Left lung (tissue), 10 donors: Measurements from ENCODE around the gene THBS4. TPM values are rescaled to one million over a fixed set of nuclear protein-coding genes. Genes with fewer than 3 reads are reported as not detected.

Experiments
- ATAC-seq: fragments of 200-7000 bp; cut with Tn5 transposase; one replicate; pipeline ENCODE4 v1.9.1; 2020; ENCODE audit warnings: moderate library complexity
- DNase-seq, 4 donors: peaks; one replicate each; pipeline ENCODE4 v3.0.0-alpha.2; 2013 to 2020
- H3K27ac ChIP-seq, 2 donors: fragments of 200-600 bp; sonication (generic) in 1 of 2; one replicate each; pipeline versions ENCODE4 v1.5.0 to v1.8.0; 2020 to 2021
- H3K27me3 ChIP-seq, 2 donors: fragments of 200-600 bp; sonication (generic) in 1 of 2; one replicate each; pipeline versions ENCODE4 v1.5.0 to v1.8.0; 2020 to 2021
- H3K36me3 ChIP-seq, 2 donors: fragments of 200-600 bp; sonication (generic) in 1 of 2; one replicate each; pipeline versions ENCODE4 v1.5.0 to v1.8.0; 2020 to 2021
- H3K4me1 ChIP-seq, 2 donors: fragments of 200-600 bp; one replicate each; pipeline ENCODE4 v1.8.0; 2021
- H3K4me3 ChIP-seq, 2 donors: fragments of 200-600 bp; sonication (generic) in 1 of 2; one replicate each; pipeline versions ENCODE4 v1.5.0 to v1.8.0; 2020 to 2021; ENCODE audit warnings: mild to moderate bottlenecking in 1 of 2
- H3K9me3 ChIP-seq, 2 donors: fragments of 200-600 bp; sonication (generic) in 1 of 2; one replicate each; pipeline versions ENCODE4 v1.5.0 to v1.8.0; 2020 to 2021
- CTCF ChIP-seq, 2 donors: fragments of 200-600 bp; sonication (generic) in 1 of 2; IDR thresholded peaks; one replicate each; pipeline versions ENCODE4 v1.5.0 to v1.8.0; 2021; ENCODE audit warnings: antibody characterized with exemption in 2 of 2
- intact Hi-C, 2 donors: fragments of 100-400 bp; cut with DNase I; formaldehyde crosslinking; loops; one replicate each; pipeline versions ENCODE4 v1.11.2 to v1.14.2; 2022
- polyA plus RNA-seq, 6 donors: library from polyadenylated mRNA; unstranded; fragments of 120-200 nt; gene quantifications; one replicate each; pipeline ENCODE4 v1.2.1, GENCODE V29; 2013; ENCODE audit not compliant: insufficient read length in 6 of 6
- total RNA-seq, 2 donors: library from RNA; stranded (reverse); fragmentation: NEBNext Ultra II Directional; extraction: Animal tissue kit (Norgen Biotek cat#: 25700); gene quantifications; one replicate each; pipeline ENCODE4 v1.2.1, GENCODE V29; 2021
- donor health status: DM: no; HTN: yes; CAD: no.
- donor health status: DM: no; HTN: no; CAD: no.

Gene THBS4
- total and polyA plus RNA-seq, 8 donors, result 3.3 to 11.5 (median 5.9) TPM

GRCh38 chr5:80055491-80056170, 20.5 kb downstream of the THBS4 start:
- DNase-seq (peak in 3 of 4 donors; percentile 52 to 67 (median 55)), ATAC-seq (peak; percentile 91)

GRCh38 chr5:80057099-80057498, 22.0 kb downstream of the THBS4 start:
- TF ChIP-seq CTCF (IDR thresholded peaks at IDR 0.05), result no peak
- Histone ChIP-seq H3K4me3 (no peak overlapping the region), H3K36me3 (no peaks in the 10 kb centered on the region), H3K9me3 (no peaks in the 10 kb centered on the region), H3K4me1 (no peaks in the 10 kb centered on the region), H3K27me3 (no peaks in the 10 kb centered on the region), H3K27ac (no peak overlapping the region)
- ATAC-seq, result no peak
- no peak for DNase-seq
- intact Hi-C loops, result no loop called here

More at GRCh38 chr5:80055491-80056170, 20.5 kb downstream of the THBS4 start:
- Histone ChIP-seq H3K4me1 (no peaks in the 10 kb centered on the region), H3K27ac (peak overlapping the region in 1 of 2 donors; percentile 2), H3K4me3 (no peak overlapping the region), H3K27me3 (no peaks in the 10 kb centered on the region), H3K36me3 (no peaks in the 10 kb centered on the region), H3K9me3 (no peaks in the 10 kb centered on the region)
- intact Hi-C loops, result no loop called here
- TF ChIP-seq CTCF (IDR thresholded peaks at IDR 0.05), result no peak

GRCh38 chr5:80057921-80058320, 22.8 kb downstream of the THBS4 start:
- intact Hi-C loops, result no loop called here

GRCh38 chr5:80059354-80059980, 24.3 kb downstream of the THBS4 start:
- Histone ChIP-seq H3K4me1 (no peaks in the 10 kb centered on the region), H3K27me3 (no peaks in the 10 kb centered on the region), H3K27ac (no peak overlapping the region), H3K36me3 (no peaks in the 10 kb centered on the region), H3K4me3 (no peak overlapping the region), H3K9me3 (no peaks in the 10 kb centered on the region)
- no peak for TF ChIP-seq CTCF (IDR thresholded peaks at IDR 0.05)
- DNase-seq (peak in 1 of 4 donors; percentile 51), ATAC-seq (no peak)
- intact Hi-C loops, result no loop called here

More at GRCh38 chr5:80057921-80058320, 22.8 kb downstream of the THBS4 start:
- H3K4me3 ChIP-seq, result no peak overlapping the region
- H3K27ac ChIP-seq, result no peak overlapping the region
- H3K36me3 ChIP-seq, result no peaks in the 10 kb centered on the region
- H3K4me1 ChIP-seq, result no peaks in the 10 kb centered on the region
- H3K9me3 ChIP-seq, result no peaks in the 10 kb centered on the region
- ATAC-seq (no peak), DNase-seq (no peak)
- H3K27me3 ChIP-seq, result no peaks in the 10 kb centered on the region
- TF ChIP-seq CTCF (IDR thresholded peaks at IDR 0.05), result no peak

GRCh38 chr5:80060966-80061365, 25.8 kb downstream of the THBS4 start:
- DNase-seq (no peak), ATAC-seq (no peak)
- H3K4me3 ChIP-seq, result no peak overlapping the region
- TF ChIP-seq CTCF (IDR thresholded peaks at IDR 0.05), result no peak
- no peak overlapping the region for H3K27ac ChIP-seq
- H3K27me3 ChIP-seq, result no peaks in the 10 kb centered on the region
- no peaks in the 10 kb centered on the region for H3K4me1 ChIP-seq
- intact Hi-C loops, result no loop called here
- H3K36me3 ChIP-seq, result no peaks in the 10 kb centered on the region
- H3K9me3 ChIP-seq, result no peaks in the 10 kb centered on the region
